GM19324 (cell line): ENCODE measurements around the gene RAI14.
"Not testable (repeated sequence)": the region's sequence is repeated elsewhere in the genome, so short reads cannot be mapped to it uniquely, and the experiment has no call there.

ENCODE experiments used
- ATAC-seq: cut with Tn5 transposase; IDR thresholded peaks from one replicate; pipeline ENCODE4 v1.9.1; 2021; ENCODE audit warnings: mild to moderate bottlenecking, moderate library complexity; ENCODE audit not compliant: unreplicated experiment, low FRiP score

Gene RAI14

DNA sequence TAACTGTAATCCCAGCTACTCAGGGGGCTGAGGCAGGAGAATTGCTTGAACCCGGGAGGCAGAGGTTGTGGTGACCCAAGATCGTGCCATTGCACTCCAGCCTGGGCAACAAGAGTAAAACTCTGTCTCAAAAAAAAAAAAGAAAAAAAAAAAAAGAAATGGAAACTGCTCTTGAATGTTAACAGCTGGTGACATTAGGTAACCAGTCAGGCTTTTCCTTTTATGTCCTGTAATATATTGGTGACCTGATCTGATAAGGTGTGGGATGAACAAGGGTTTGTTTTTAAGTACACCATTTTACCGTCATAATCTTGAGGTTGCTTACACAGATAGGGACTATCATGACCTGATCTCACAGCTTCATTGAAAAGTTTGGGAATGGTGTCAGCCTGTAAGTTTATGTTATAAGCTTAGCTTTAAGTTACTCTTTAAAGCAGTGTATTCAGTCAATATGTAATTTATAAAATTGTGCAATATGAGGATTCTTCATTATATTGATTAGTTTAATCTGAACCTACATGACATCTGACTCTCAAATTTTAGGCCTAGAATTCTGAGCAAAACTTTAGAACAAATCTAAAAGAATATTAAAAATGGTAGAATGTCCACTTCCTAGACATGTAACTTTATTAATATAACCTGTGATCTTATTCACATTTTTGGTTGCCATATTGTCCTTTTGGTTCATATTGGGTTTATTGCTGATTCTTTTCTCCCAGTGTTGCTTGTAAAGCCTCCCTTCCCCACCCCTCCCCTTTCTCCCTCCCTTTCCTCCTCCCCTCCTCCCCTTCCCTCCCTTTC is 41.4 kb downstream of the RAI14 start:
- ATAC-seq = no peak

DNA sequence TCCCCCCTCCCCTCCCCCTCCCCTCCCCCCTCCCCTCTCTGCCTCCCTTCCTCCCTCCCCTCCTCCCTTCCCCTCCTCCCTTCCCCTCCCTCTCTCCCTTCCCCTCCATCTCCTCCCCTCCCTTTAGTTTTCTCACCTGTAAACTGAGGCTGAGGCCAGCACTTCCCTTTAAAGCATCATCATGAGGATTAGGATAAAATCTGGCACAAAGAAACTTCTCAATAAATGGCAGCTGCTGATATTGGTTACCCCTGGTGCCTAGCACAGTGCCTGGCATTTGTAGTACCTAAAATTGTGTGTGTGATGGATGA is 41.9 kb downstream of the RAI14 start:
- no peak for ATAC-seq

GRCh38 chr5:34698754-34699153 is 42.6 kb downstream of the RAI14 start:
- ATAC-seq = no peak

DNA sequence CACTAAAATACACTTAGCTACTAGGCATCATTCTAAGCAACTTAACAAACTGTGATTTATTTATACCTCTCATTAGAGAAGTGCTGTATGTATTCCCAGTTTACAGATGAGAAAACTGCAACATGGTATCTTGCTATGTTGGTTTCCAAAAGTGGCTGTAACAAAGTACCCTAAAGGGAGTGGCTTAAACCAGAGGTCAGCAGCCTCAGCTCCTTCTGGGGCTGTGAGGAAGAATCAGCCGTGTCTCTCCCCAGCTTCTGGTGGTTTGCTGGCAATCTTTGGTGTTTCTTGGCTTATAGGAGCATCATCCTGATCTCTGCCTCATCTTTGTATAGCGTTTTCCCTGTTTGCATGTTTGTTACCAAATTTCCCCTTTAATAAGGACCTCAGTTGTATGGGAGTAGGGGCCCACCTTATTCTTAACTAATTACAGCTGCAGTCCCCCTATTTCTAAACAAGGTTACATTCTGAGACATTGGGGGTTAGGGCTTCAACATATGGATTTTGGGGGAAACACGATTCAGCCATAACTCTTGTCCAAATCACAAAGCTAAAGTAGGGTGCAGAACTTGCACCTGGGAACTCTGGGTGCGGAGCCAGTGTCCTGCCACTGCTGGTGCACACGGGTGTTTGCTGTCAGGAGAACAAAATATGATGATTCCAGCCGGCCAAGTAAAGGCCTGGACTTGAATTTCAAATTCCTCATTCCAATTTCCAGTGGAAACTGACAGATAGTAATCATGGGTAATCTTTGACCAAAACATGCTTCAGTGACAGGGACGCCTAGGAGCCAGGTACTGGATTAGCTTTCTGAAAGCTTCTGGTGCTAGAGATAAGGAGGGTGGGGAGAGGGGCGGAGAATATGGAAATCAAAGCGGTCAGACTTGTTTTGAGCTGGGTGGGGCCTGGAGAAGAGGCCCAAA is 43.3 kb downstream of the RAI14 start:
- no peak for ATAC-seq

GRCh38 chr5:34700078-34700452 is 43.9 kb downstream of the RAI14 start:
- ATAC-seq = no peak

DNA sequence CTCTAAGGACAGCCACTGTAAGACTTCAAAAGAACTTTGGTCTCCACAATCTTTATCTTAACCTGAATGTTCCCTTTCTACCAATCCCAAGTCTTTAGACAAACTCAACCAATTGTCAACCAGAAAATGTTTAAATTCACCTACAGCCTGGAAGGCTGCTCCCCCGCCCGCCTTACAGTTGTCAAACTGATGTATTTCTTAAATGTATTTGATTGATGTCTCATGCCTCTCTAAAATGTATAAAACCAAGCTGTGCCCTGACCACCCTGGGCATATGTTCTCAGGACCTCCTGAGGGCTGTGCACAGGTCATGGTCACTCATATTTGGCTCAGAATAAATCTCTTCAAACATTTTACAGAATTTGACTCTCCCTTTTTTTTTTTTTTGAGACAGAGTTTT is 45.3 kb downstream of the RAI14 start:
- ATAC-seq = not testable (repeated sequence)

DNA sequence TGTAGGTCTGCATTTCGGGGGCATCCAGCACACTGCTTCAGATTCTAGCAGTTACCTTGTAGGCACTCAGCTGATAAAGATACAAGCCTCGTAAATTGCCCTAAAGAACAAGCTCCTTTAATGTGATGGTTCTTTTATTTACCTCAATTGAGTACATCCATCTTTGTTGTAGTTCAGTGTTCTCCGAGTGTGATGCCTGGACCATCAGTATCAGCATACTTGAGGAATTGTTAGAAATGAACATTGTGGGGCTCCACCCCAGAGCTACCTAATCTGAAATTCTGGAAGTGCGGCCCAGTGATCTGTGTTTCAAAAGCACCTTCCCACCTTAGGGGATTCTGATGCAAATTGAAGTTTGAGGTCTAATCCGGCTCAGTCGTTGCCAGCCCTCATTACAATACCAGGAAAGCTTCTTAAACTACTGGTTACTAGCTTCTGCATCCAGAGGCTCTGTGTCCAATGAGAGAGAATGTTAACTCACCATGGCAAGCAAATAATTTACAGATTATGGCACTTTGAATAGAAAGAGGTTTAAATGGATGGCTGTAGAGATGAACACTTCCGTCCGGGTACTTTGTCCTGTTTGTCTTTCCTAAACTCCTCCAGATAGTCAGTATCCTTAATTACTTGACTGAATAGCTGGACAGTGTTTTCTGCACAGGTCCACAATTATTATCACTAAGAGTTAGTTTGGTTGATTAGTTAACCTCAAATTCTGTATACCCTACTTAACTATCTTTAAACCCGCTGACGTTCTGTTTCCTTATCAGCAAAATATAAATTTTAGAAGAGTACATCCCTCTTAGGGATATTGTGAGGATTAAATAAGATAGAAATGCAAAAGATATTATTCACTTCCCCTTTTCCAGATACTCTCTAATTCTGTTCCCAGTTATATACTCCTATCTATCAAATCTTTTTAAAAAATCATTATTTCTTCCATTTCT is 47.9 kb downstream of the RAI14 start:
- ATAC-seq = no peak

DNA sequence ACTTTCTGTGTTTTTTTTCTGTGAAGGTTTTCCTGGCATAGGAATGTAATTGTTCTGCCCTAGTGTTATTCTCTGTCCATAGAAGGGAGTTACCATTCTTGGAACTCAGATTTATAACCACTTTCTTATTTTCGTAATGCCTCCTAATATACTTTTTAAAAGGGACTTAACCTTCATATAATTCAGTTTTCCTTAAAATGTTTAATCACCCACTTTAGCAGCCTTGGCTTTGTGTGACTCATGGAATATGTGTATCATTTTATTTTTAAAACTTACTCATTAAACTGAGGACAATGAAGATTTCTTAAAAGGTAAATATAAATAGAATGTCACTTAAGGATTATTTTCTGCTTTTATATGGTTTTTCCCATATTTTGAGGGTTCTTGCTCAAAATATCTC is 50.0 kb downstream of the RAI14 start:
- no peak for ATAC-seq

- no peak for ATAC-seq
Observed at GRCh38 chr5:34707451-34708107, 51.5 kb downstream of the RAI14 start.

GRCh38 chr5:34708777-34709176 is 52.6 kb downstream of the RAI14 start:
- no peak for ATAC-seq

DNA sequence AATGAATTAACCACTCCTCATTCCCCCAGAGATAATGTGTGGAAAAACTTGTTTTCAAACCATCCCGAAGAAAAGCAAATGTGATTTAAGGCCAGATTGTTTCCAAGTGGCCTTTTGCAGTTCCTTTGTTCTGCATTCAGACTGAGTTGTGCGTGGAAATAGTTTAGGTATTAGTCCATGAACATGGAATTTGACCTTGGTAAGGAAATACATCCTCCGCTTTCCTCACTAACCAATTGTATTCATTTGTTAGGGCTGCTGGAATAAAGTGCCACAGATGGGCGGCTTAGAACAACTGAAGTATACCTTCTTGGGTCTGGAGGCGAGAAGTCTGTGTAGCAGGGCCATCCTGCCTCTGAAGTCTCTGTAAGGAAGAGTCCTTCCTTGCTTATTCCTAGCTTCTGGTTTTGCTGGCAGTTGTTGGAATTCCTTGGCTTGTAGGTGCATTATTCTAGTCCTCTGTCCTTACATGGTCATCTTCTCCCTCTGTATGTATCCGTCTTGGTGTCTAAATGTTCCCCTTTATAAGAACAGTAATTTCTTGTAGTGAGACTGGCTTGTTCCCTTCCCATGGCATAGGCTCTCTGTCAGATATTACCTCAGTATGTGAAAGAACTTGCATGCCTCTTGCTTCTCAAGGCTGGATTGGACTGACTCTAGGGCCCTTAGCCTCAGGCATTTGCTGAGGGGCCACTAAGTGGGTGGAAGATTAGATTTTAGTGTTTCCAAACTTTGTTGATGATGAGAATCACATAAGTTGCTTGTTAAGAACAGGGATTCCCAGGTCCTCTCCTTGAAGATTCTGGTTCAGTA is 53.9 kb downstream of the RAI14 start:
- ATAC-seq = no peak

DNA sequence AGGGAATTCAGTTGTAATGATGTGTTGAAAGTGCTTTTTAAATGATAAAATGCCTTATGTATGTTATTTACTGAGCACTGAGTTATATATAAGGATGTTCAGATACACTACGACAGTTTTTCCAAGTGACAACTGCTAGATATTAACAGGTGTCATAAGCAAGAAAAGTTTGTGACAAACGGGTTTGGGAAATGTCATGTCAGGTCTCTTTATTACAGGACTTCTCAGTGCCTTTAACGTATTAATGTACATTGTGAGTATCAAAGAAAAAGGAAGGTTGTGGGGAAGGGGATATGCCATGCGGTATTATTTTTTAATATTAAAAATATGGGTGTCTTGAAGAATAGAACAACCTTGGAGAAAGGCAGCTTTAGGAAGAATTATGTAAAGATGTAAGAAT is 56.4 kb downstream of the RAI14 start:
- ATAC-seq = no peak

- ATAC-seq = no peak
Observed at GRCh38 chr5:34715711-34716110, 59.6 kb downstream of the RAI14 start.

GRCh38 chr5:34716986-34717385 is 60.9 kb downstream of the RAI14 start:
- ATAC-seq = no peak

GRCh38 chr5:34717426-34718327 is 61.5 kb downstream of the RAI14 start:
- no peak for ATAC-seq

GRCh38 chr5:34718516-34718915 is 62.4 kb downstream of the RAI14 start:
- no peak for ATAC-seq

GRCh38 chr5:34719029-34719428 is 62.9 kb downstream of the RAI14 start:
- ATAC-seq = no peak

GRCh38 chr5:34721327-34721726 is 65.2 kb downstream of the RAI14 start:
- ATAC-seq = no peak
